CD4-positive, alpha-beta T cell (primary cell): Measurements from ENCODE around the gene PI4KB. TPM values are rescaled to one million over a fixed set of nuclear protein-coding genes. Genes with fewer than 3 reads are reported as not detected.

Source experiments
- ATAC-seq: fragments of 200-7000 bp; cut with Tn5 transposase; one replicate; pipeline ENCODE4 v1.10.0; 2022; ENCODE audit warnings: mild to moderate bottlenecking; ENCODE audit not compliant: poor library complexity
- CTCF ChIA-PET: fragments of 350-600 bp; sonication (Branson Sonifier 250); formaldehyde crosslinking; loops from one replicate; lab custom pipeline; 2021; ENCODE audit warnings: antibody characterized with exemption, inconsistent platforms; lab: Charles Lee
- POLR2A ChIA-PET: fragments of 350-600 bp; sonication (Branson Sonifier 250); formaldehyde crosslinking; loops from one replicate; lab custom pipeline; 2021; ENCODE audit warnings: antibody characterized with exemption, inconsistent platforms; lab: Charles Lee
- DNase-seq, 14 experiments: peaks; one replicate each; pipeline ENCODE4 v3.0.0-alpha.2; 2013 to 2020; ENCODE audit warnings: mixed read lengths in 2 of 14
- H3K27ac ChIP-seq, 2 donors: one replicate each; pipeline versions ENCODE4 v1.5.1 to v1.7.0; 2013; ENCODE audit warnings: low read length in 2 of 2, low read depth in 1 of 2, mild to moderate bottlenecking in 1 of 2
- H3K27me3 ChIP-seq, 2 experiments: 1 replicate in 1 of 2; 2 replicates in 1 of 2; pipeline versions ENCODE4 v1.6.1 to v1.7.0; 2013; ENCODE audit warnings: low read length in 2 of 2, control low read depth in 1 of 2, mild to moderate bottlenecking in 1 of 2, moderate library complexity in 1 of 2; ENCODE audit not compliant: insufficient read depth in 2 of 2, control insufficient read depth in 1 of 2
- H3K36me3 ChIP-seq: one replicate; pipeline ENCODE4 v1.6.1; 2013; ENCODE audit warnings: low read length, control low read depth; ENCODE audit not compliant: insufficient read depth
- H3K4me1 ChIP-seq: one replicate; pipeline ENCODE4 v1.6.1; 2013; ENCODE audit warnings: low read length, control low read depth; ENCODE audit not compliant: insufficient read depth
- H3K4me3 ChIP-seq: one replicate; pipeline ENCODE4 v1.5.1; 2013; ENCODE audit warnings: mild to moderate bottlenecking, low read length, moderate library complexity
- H3K9me3 ChIP-seq, 2 experiments: 1 replicate in 1 of 2; 2 replicates in 1 of 2; pipeline versions ENCODE4 v1.6.1 to v1.7.0; 2013; ENCODE audit warnings: low read length in 2 of 2, mild to moderate bottlenecking in 2 of 2, control low read depth in 1 of 2, moderate library complexity in 1 of 2; ENCODE audit not compliant: control insufficient read depth in 1 of 2, insufficient read depth in 1 of 2
- H3K27ac Mint-ChIP-seq: one replicate; pipeline ENCODE4 v1.8.0; 2020; ENCODE audit warnings: mixed read lengths
- H3K27me3 Mint-ChIP-seq: one replicate; pipeline ENCODE4 v1.8.0; 2021; ENCODE audit warnings: mixed read lengths
- H3K36me3 Mint-ChIP-seq: one replicate; pipeline ENCODE4 v1.8.0; 2021; ENCODE audit warnings: low read depth, mixed read lengths
- H3K4me1 Mint-ChIP-seq: one replicate; pipeline ENCODE4 v1.8.0; 2021; ENCODE audit warnings: low read depth, mixed read lengths
- H3K4me3 Mint-ChIP-seq: one replicate; pipeline ENCODE4 v1.8.0; 2020; ENCODE audit warnings: mild to moderate bottlenecking, mixed read lengths
- H3K9me3 Mint-ChIP-seq: one replicate; pipeline ENCODE4 v1.8.0; 2020; ENCODE audit warnings: mixed read lengths
- CTCF ChIP-seq: fragments of 200-600 bp; IDR thresholded peaks from one replicate; pipeline ENCODE4 v1.8.0; 2022; ENCODE audit warnings: antibody characterized with exemption, mild to moderate bottlenecking
- intact Hi-C, 2 experiments: fragments of 100-400 bp; cut with DNase I in 1 of 2; cut with micrococcal nuclease in 1 of 2; formaldehyde crosslinking; loops; one replicate each; pipeline versions ENCODE4 v1.15.1 to v1.9.0; 2023 to 2025; cut with DNase I, micrococcal nuclease
- total RNA-seq, 174 experiments: library from RNA in 2 of 174; stranded (reverse) in 2 of 174; gene quantifications; one replicate each; pipeline ENCODE4 v1.2.3 and lab custom pipeline; 2021 to 2026

PI4KB gene
- total RNA-seq, 2 experiments from 2014 or later = 50.2 to 51.0 TPM

- intact Hi-C loops = loop anchor here in 1 of 2 experiments (10.0 kb wide), 1 partner anchor 425 kb away; no protein-coding TSS in a partner anchor
- Mint-ChIP-seq H3K4me3 (no peak overlapping the region), H3K9me3 (no peaks in the 10 kb centered on the region), H3K27ac (no peak overlapping the region), H3K27me3 (no peaks in the 10 kb centered on the region), H3K4me1 (peaks cover 39% of the 10 kb centered on the region), H3K36me3 (peaks cover 95% of the 10 kb centered on the region)
- no peak for TF ChIP-seq CTCF
- Histone ChIP-seq H3K27ac (no peak overlapping the region), H3K36me3 (peaks cover 97% of the 10 kb centered on the region), H3K4me3 (no peak overlapping the region), H3K9me3 (no peaks in the 10 kb centered on the region), H3K4me1 (peaks cover 28% of the 10 kb centered on the region), H3K27me3 (no peaks in the 10 kb centered on the region)
- DNase-seq (no peak), ATAC-seq (no peak)
- CTCF ChIA-PET = interaction anchor here (0.8 to 3.3 kb wide), 4 partner anchors 9 to 387 kb away, joined by 3 to 14 read pairs (median 3); partner anchors contain the start of gene PSMB4
- POLR2A ChIA-PET = interaction anchor here (1.0 to 1.7 kb wide), 4 partner anchors 16 to 143 kb away, joined by 3 to 6 read pairs (median 4); partner anchors contain the start of gene PI4KB
Observed at GRCh38 chr1:151309811-151310323, 17.3 kb downstream of the PI4KB start.

GRCh38 chr1:151294742-151295462 lies 32.3 kb downstream of the PI4KB start:
- Histone ChIP-seq H3K4me3 (no peak overlapping the region), H3K36me3 (peaks cover 95% of the 10 kb centered on the region), H3K4me1 (peaks cover 4% of the 10 kb centered on the region), H3K9me3 (no peaks in the 10 kb centered on the region), H3K27me3 (no peaks in the 10 kb centered on the region), H3K27ac (peak overlapping the region in 1 of 2 donors; percentile 13)
- ChIA-PET POLR2A (interaction anchor here (1.9 kb wide), 1 partner anchor 33 kb away, joined by 8 read pairs; the partner anchor contains the start of gene PI4KB), CTCF (interaction anchor here (0.9 to 1.1 kb wide), 2 partner anchors 46 kb away, joined by 3 read pairs; no protein-coding TSS in a partner anchor)
- Mint-ChIP-seq H3K27me3 (no peaks in the 10 kb centered on the region), H3K4me3 (no peak overlapping the region), H3K36me3 (peaks cover 84% of the 10 kb centered on the region), H3K4me1 (no peaks in the 10 kb centered on the region), H3K27ac (no peak overlapping the region), H3K9me3 (no peaks in the 10 kb centered on the region)
- no peak for DNase-seq
- ATAC-seq = no peak
- TF ChIP-seq CTCF = no peak
- intact Hi-C loops = no loop called here

- ChIA-PET POLR2A (interaction anchor here (1.4 to 2.5 kb wide), 4 partner anchors 10 to 34 kb away, joined by 6 to 12 read pairs (median 7); partner anchors contain the start of genes PI4KB and ZNF687), CTCF (interaction anchor here (2.4 kb wide), 1 partner anchor 48 kb away, joined by 9 read pairs; no protein-coding TSS in a partner anchor)
- ATAC-seq (no peak), DNase-seq (no peak)
- peaks cover 84% of the 10 kb centered on the region for H3K36me3 Mint-ChIP-seq
- no peaks in the 10 kb centered on the region for H3K27me3 Mint-ChIP-seq
- H3K4me1 Mint-ChIP-seq = peaks cover 7% of the 10 kb centered on the region
- Histone ChIP-seq H3K27ac (no peak overlapping the region), H3K9me3 (no peaks in the 10 kb centered on the region), H3K36me3 (peaks cover 95% of the 10 kb centered on the region), H3K27me3 (no peaks in the 10 kb centered on the region), H3K4me3 (no peak overlapping the region), H3K4me1 (peaks cover 19% of the 10 kb centered on the region)
- intact Hi-C loops = no loop called here
- H3K9me3 Mint-ChIP-seq = no peaks in the 10 kb centered on the region
- H3K4me3 Mint-ChIP-seq = no peak overlapping the region
- peak overlapping the region; percentile 51 for H3K27ac Mint-ChIP-seq
- no peak for TF ChIP-seq CTCF
Observed at GRCh38 chr1:151293093-151293492, 34.1 kb downstream of the PI4KB start.
